ENCODE measurements around the gene TRPV4.
"Not testable (repeated sequence)": the region's sequence is repeated elsewhere in the genome, so short reads cannot be mapped to it uniquely, and the experiment has no call there.

TRPV4 gene

DNA sequence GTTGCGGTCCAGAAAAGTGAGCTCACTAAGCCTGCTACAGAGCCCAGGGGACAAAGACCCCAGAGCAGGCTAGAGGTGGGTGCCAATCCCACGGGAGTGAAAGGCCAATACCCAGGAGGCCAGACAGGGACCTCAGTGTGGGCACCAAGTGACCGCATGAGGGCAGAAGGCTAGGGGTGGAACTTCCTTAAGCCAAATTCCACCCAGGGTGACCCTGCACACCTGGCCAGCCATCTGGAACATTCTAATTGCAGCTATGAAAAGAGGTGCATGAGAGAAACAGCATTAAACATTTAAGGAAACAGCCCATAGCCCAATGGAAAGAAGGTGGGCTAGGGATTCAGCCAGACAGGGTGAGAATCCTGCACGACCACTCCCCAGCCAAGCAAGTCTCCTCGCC lies 27.8 kb upstream of the TRPV4 start:
- H3K9ac ChIP-seq (ENCODE audit: low read depth in 1 of 2, low read length in 2 of 2), result peak overlapping the region in 1 of 2 donors; percentile 7
- H3K4me3 ChIP-seq (ENCODE audit: low read length in 2 of 2), result no peak overlapping the region
- H3K4me1 ChIP-seq (ENCODE audit: control insufficient read depth in 2 of 2, insufficient read depth in 2 of 2, low read length in 2 of 2), result peaks cover 24 to 41% of the 10 kb centered on the region in 2 donors
- H3K27me3 ChIP-seq (ENCODE audit: control insufficient read depth in 2 of 2, insufficient read depth in 2 of 2, low read length in 2 of 2), result no peaks in the 10 kb centered on the region
- H3K27ac ChIP-seq (ENCODE audit: low read depth in 2 of 2, low read length in 2 of 2), result peak overlapping the region; percentile 7 to 8
- no peaks in the 10 kb centered on the region for H3K9me3 ChIP-seq (ENCODE audit: control insufficient read depth in 2 of 2, low read length in 2 of 2)
- H3K36me3 ChIP-seq (ENCODE audit: control insufficient read depth in 2 of 2, insufficient read depth in 2 of 2, low read length in 2 of 2), result peaks cover 23 to 24% of the 10 kb centered on the region in 2 donors

DNA sequence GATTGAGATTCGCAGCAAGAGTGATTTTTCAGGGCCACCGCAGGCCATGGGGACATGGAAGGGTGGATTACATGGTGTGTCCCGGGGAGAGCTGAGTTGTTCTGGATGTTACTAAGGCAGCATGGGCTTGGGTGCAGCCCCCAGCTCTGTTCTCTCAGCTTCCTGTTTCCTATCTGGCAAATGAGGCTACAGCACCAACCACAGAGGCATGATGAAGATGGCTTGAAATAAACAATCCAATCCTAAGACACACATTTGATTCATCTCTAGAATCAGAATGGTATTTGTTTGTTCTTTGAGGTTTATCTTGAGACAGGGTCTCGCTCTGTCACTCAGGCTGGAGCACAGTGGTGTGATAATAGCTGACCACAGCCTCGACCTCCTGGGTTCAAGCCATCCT lies 25.6 kb upstream of the TRPV4 start:
- peaks cover 31 to 37% of the 10 kb centered on the region in 2 donors for H3K36me3 ChIP-seq (ENCODE audit: control insufficient read depth in 2 of 2, insufficient read depth in 2 of 2, low read length in 2 of 2)
- H3K9ac ChIP-seq (ENCODE audit: low read depth in 1 of 2, low read length in 2 of 2), result no peak overlapping the region
- no peak overlapping the region for H3K4me3 ChIP-seq (ENCODE audit: low read length in 2 of 2)
- no peaks in the 10 kb centered on the region for H3K9me3 ChIP-seq (ENCODE audit: control insufficient read depth in 2 of 2, low read length in 2 of 2)
- no peaks in the 10 kb centered on the region for H3K27me3 ChIP-seq (ENCODE audit: control insufficient read depth in 2 of 2, insufficient read depth in 2 of 2, low read length in 2 of 2)
- H3K27ac ChIP-seq (ENCODE audit: low read depth in 2 of 2, low read length in 2 of 2), result no peak overlapping the region
- peaks cover 16 to 24% of the 10 kb centered on the region in 2 donors for H3K4me1 ChIP-seq (ENCODE audit: control insufficient read depth in 2 of 2, insufficient read depth in 2 of 2, low read length in 2 of 2)

DNA sequence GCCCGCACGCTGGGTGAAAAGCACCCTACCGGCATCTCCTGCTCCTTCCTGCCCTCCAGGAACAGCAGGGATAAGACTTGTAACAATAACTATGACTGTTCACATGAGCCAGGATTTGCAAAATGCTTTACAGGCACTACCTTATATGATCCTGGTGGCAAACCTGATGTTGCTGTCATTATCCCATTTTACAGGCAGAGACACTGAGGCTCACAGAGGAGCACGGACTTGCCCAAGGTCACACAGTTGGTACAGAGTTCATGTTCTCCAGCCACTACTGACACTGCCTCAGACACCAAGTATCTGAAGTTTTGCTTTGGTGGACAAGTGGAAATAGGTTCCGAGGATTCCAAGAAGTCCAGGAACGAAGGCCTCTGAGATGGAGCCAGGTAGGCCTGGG lies 24.5 kb upstream of the TRPV4 start:
- Histone ChIP-seq H3K4me1 (ENCODE audit: control insufficient read depth in 2 of 2, insufficient read depth in 2 of 2, low read length in 2 of 2) (peaks cover 11 to 17% of the 10 kb centered on the region in 2 donors), H3K4me3 (ENCODE audit: low read length in 2 of 2) (no peak overlapping the region), H3K27me3 (ENCODE audit: control insufficient read depth in 2 of 2, insufficient read depth in 2 of 2, low read length in 2 of 2) (no peaks in the 10 kb centered on the region), H3K9ac (ENCODE audit: low read depth in 1 of 2, low read length in 2 of 2) (no peak overlapping the region), H3K36me3 (ENCODE audit: control insufficient read depth in 2 of 2, insufficient read depth in 2 of 2, low read length in 2 of 2) (peaks cover 31 to 37% of the 10 kb centered on the region in 2 donors), H3K27ac (ENCODE audit: low read depth in 2 of 2, low read length in 2 of 2) (no peak overlapping the region), H3K9me3 (ENCODE audit: control insufficient read depth in 2 of 2, low read length in 2 of 2) (no peaks in the 10 kb centered on the region)

DNA sequence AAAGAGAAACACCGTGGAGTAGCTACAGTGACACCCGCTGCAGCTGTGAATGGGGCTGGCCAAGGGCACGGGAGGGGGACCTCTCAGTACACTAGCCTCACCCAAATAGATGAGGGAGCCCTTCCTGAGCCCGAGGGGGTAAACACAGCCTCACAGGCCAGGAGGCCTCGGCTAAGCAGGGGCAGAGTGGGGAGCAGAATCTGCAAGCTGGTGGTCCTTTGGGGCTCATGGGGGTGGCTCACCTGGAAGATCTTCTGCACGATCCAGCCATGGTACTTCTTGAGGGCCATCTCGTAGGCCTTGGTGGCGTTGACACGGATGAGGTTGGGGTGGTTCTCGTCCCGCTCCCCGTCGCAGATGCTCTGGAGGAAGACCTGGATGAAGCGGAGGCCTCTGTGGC lies 22.2 kb upstream of the TRPV4 start:
- no peaks in the 10 kb centered on the region for H3K4me1 ChIP-seq (ENCODE audit: control insufficient read depth in 2 of 2, insufficient read depth in 2 of 2, low read length in 2 of 2)
- H3K27me3 ChIP-seq (ENCODE audit: control insufficient read depth in 2 of 2, insufficient read depth in 2 of 2, low read length in 2 of 2), result no peaks in the 10 kb centered on the region
- H3K36me3 ChIP-seq (ENCODE audit: control insufficient read depth in 2 of 2, insufficient read depth in 2 of 2, low read length in 2 of 2), result peaks cover 32 to 42% of the 10 kb centered on the region in 2 donors
- H3K27ac ChIP-seq (ENCODE audit: low read depth in 2 of 2, low read length in 2 of 2), result no peak overlapping the region
- H3K9ac ChIP-seq (ENCODE audit: low read depth in 1 of 2, low read length in 2 of 2), result no peak overlapping the region
- no peaks in the 10 kb centered on the region for H3K9me3 ChIP-seq (ENCODE audit: control insufficient read depth in 2 of 2, low read length in 2 of 2)
- H3K4me3 ChIP-seq (ENCODE audit: low read length in 2 of 2), result no peak overlapping the region

DNA sequence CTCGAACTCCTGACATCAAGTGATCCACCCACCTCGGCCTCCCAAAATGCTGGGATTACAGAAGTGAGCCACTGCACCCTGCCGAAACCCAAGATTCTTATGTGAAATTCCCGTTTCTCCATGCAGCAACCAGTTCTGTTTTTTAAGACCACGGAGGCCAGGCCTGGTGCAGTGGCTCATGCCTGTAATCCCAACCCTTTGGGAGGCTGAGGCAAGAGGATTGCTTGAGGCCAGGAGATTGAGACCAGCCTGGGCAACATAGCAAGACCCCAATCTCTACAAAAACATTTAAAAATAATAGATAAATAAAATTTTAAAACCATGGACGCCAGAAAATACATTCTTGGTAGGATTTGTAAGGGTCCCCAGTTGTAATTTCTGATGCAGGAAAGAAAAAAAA lies 17.3 kb upstream of the TRPV4 start:
- H3K4me1 ChIP-seq (ENCODE audit: control insufficient read depth in 2 of 2, insufficient read depth in 2 of 2, low read length in 2 of 2); H3K27me3 ChIP-seq (ENCODE audit: control insufficient read depth in 2 of 2, insufficient read depth in 2 of 2, low read length in 2 of 2); H3K9me3 ChIP-seq (ENCODE audit: control insufficient read depth in 2 of 2, low read length in 2 of 2); H3K9ac ChIP-seq (ENCODE audit: low read depth in 1 of 2, low read length in 2 of 2); H3K4me3 ChIP-seq (ENCODE audit: low read length in 2 of 2); H3K27ac ChIP-seq (ENCODE audit: low read depth in 2 of 2, low read length in 2 of 2): not testable (repeated sequence)
- peaks cover 7 to 14% of the 10 kb centered on the region in 2 donors for H3K36me3 ChIP-seq (ENCODE audit: control insufficient read depth in 2 of 2, insufficient read depth in 2 of 2, low read length in 2 of 2)

DNA sequence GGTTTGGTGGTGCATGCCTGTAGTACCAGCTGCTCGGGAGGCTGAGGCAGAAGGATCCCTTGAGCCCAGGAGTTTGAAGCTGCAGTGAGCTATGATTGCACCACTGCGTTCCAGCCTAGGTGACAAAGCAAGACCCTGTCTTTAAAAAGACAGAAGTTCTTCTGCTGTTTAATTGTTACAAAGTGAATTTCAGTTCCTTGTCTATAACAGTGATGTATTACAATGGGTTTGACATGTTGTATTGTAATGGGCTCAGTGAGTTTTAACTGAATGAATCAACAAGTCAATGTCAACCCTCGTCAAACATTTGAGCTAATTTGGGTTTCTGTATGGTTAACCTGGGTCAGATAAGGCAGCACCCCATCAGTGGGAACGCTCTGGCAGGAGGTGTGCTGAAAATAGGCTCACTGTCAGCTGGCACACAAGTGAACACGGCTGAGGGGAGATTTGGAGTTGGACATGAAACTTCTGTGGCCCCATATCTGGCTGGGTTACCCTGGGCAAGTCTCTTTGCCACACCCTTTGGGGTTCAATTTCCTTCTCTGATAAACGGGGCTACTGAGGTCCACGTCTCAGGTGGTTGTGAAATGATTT lies 14.0 kb upstream of the TRPV4 start:
- H3K9me3 ChIP-seq (ENCODE audit: control insufficient read depth in 2 of 2, low read length in 2 of 2), result no peaks in the 10 kb centered on the region
- H3K27me3 ChIP-seq (ENCODE audit: control insufficient read depth in 2 of 2, insufficient read depth in 2 of 2, low read length in 2 of 2), result no peaks in the 10 kb centered on the region
- H3K4me1 ChIP-seq (ENCODE audit: control insufficient read depth in 2 of 2, insufficient read depth in 2 of 2, low read length in 2 of 2), result peaks cover 7 to 8% of the 10 kb centered on the region in 2 donors
- H3K36me3 ChIP-seq (ENCODE audit: control insufficient read depth in 2 of 2, insufficient read depth in 2 of 2, low read length in 2 of 2), result no peaks in the 10 kb centered on the region
- no peak overlapping the region for H3K4me3 ChIP-seq (ENCODE audit: low read length in 2 of 2)
- no peak overlapping the region for H3K9ac ChIP-seq (ENCODE audit: low read depth in 1 of 2, low read length in 2 of 2)
- H3K27ac ChIP-seq (ENCODE audit: low read depth in 2 of 2, low read length in 2 of 2), result no peak overlapping the region

DNA sequence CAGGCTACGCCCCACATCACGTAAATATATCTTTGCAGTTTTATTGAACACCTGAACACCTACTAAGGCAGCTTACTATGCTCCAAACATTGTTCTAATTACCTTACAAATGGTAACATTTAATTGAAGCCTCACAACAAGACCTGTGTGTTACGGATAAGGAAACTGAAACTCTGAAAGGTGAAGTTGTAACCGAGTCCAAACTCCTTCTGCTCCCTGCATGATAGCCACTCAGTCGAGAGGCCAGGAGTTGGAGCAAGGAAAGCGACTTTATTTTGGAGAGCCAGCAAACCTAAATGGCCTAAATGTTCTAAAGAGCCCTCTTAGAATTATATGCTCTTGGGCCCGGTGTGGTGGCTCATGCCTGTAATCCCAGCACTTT lies 12.6 kb upstream of the TRPV4 start:
- peak overlapping the region; percentile 48 to 68 for H3K4me3 ChIP-seq (ENCODE audit: low read length in 2 of 2)
- peak overlapping the region in 1 of 2 donors; percentile 60 for H3K9ac ChIP-seq (ENCODE audit: low read depth in 1 of 2, low read length in 2 of 2)
- peaks cover 7 to 8% of the 10 kb centered on the region in 2 donors for H3K4me1 ChIP-seq (ENCODE audit: control insufficient read depth in 2 of 2, insufficient read depth in 2 of 2, low read length in 2 of 2)
- no peak overlapping the region for H3K27ac ChIP-seq (ENCODE audit: low read depth in 2 of 2, low read length in 2 of 2)
- H3K9me3 ChIP-seq (ENCODE audit: control insufficient read depth in 2 of 2, low read length in 2 of 2), result no peaks in the 10 kb centered on the region
- H3K36me3 ChIP-seq (ENCODE audit: control insufficient read depth in 2 of 2, insufficient read depth in 2 of 2, low read length in 2 of 2), result no peaks in the 10 kb centered on the region
- H3K27me3 ChIP-seq (ENCODE audit: control insufficient read depth in 2 of 2, insufficient read depth in 2 of 2, low read length in 2 of 2), result no peaks in the 10 kb centered on the region

DNA sequence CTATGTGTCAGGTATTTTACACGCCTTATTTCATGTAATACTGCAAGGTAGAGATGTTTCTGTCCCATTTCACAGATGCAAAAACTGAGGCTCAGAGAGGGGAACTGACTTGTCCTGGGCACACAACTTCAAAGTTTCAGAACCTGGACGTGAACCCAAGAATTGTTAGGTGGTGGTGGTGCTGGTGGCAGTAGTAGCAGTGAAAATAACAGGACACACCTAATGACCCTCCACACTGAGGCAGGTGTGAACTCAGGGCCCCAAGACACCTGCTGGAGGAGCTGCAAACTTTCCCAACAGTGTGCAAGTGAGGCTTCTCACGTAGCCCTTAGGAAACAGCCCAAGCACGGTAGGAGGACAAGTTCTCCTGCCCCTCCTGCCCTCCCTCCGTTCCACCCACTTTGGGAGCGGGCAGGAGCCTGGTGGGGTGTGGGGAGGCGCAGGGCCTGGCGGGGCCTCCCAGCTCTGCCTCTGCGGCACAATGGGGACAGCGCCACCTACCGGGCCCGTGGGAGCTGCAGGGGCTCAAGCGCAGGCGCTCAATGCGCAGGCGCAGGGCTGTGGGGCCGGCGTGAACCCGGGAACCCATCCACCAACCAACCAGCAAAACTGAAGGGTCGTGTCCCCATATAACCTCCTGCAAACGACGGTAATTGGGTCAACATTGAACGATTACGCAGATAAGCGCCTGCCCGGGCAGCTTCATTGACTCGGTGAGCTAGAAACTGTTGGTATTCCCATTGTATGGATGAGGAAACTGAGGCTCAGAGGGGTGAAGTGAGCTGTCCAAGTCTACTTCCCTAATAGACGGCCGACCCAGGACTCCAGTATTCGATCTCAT lies 12.0 kb upstream of the TRPV4 start:
- peak overlapping the region; percentile 57 to 60 for H3K9ac ChIP-seq (ENCODE audit: low read depth in 1 of 2, low read length in 2 of 2)
- no peaks in the 10 kb centered on the region for H3K27me3 ChIP-seq (ENCODE audit: control insufficient read depth in 2 of 2, insufficient read depth in 2 of 2, low read length in 2 of 2)
- H3K4me1 ChIP-seq (ENCODE audit: control insufficient read depth in 2 of 2, insufficient read depth in 2 of 2, low read length in 2 of 2), result peaks cover 7 to 8% of the 10 kb centered on the region in 2 donors
- H3K9me3 ChIP-seq (ENCODE audit: control insufficient read depth in 2 of 2, low read length in 2 of 2), result no peaks in the 10 kb centered on the region
- no peak overlapping the region for H3K27ac ChIP-seq (ENCODE audit: low read depth in 2 of 2, low read length in 2 of 2)
- H3K36me3 ChIP-seq (ENCODE audit: control insufficient read depth in 2 of 2, insufficient read depth in 2 of 2, low read length in 2 of 2), result no peaks in the 10 kb centered on the region
- H3K4me3 ChIP-seq (ENCODE audit: low read length in 2 of 2), result peak overlapping the region; percentile 48 to 68

DNA sequence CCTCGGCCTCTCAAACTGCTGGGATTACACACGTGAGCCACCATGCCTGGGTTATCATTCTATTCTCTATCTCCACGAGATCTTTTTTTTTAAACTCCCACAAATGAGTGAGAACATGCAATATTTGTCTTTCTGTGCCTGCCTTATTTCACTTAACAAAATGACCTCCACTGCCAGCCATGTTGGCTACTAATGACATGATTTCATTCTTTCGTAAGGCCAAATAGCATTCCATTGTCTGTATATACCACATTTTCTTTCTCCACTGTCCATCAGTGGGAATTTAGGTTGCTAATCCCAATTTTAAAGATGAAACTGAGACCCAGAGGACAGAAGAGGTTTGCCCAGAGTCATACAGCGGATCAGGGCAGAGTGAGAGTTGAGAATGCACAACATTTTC lies 10.9 kb upstream of the TRPV4 start:
- Histone ChIP-seq H3K9me3 (ENCODE audit: control insufficient read depth in 2 of 2, low read length in 2 of 2) (no peaks in the 10 kb centered on the region), H3K27me3 (ENCODE audit: control insufficient read depth in 2 of 2, insufficient read depth in 2 of 2, low read length in 2 of 2) (no peaks in the 10 kb centered on the region), H3K27ac (ENCODE audit: low read depth in 2 of 2, low read length in 2 of 2) (no peak overlapping the region), H3K36me3 (ENCODE audit: control insufficient read depth in 2 of 2, insufficient read depth in 2 of 2, low read length in 2 of 2) (no peaks in the 10 kb centered on the region), H3K4me1 (ENCODE audit: control insufficient read depth in 2 of 2, insufficient read depth in 2 of 2, low read length in 2 of 2) (peaks cover 7 to 8% of the 10 kb centered on the region in 2 donors), H3K4me3 (ENCODE audit: low read length in 2 of 2) (no peak overlapping the region), H3K9ac (ENCODE audit: low read depth in 1 of 2, low read length in 2 of 2) (no peak overlapping the region)

DNA sequence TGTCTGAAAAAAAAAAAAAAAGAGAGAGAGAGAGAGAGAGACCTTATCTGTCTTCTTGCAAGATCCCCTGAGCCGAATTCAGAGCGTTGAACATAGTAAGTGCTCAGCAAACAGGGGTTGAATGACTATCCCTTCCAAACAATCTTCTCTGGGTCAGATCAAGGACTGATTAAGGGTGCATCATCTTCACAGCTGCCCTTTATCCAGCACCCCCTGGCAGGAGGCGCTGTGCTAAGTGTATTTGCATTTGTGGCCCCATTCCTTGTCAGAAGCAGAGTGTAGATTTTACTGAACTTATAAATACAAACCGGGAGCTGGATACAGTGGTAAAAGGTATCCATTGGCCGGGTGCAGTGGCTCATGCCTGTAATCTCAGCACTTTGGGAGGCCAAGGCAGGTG lies 8.8 kb upstream of the TRPV4 start:
- H3K4me3 ChIP-seq (ENCODE audit: low read length in 2 of 2), result no peak overlapping the region
- no peaks in the 10 kb centered on the region for H3K36me3 ChIP-seq (ENCODE audit: control insufficient read depth in 2 of 2, insufficient read depth in 2 of 2, low read length in 2 of 2)
- H3K9me3 ChIP-seq (ENCODE audit: control insufficient read depth in 2 of 2, low read length in 2 of 2), result no peaks in the 10 kb centered on the region
- no peak overlapping the region for H3K9ac ChIP-seq (ENCODE audit: low read depth in 1 of 2, low read length in 2 of 2)
- peaks cover 0 to under 1% of the 10 kb centered on the region in 2 donors for H3K27me3 ChIP-seq (ENCODE audit: control insufficient read depth in 2 of 2, insufficient read depth in 2 of 2, low read length in 2 of 2)
- H3K27ac ChIP-seq (ENCODE audit: low read depth in 2 of 2, low read length in 2 of 2), result no peak overlapping the region
- peaks cover 7 to 8% of the 10 kb centered on the region in 2 donors for H3K4me1 ChIP-seq (ENCODE audit: control insufficient read depth in 2 of 2, insufficient read depth in 2 of 2, low read length in 2 of 2)
